HEK293 (cell line): Measurements from ENCODE around the gene MAGEB17.
"Not testable (repeated sequence)": the region's sequence is repeated elsewhere in the genome, so short reads cannot be mapped to it uniquely, and the experiment has no call there.

Source experiments
- CTCF ChIA-PET: fragments of 350-600 bp; formaldehyde crosslinking; extraction: SDS; loops from one replicate; lab custom pipeline; 2021; ENCODE audit warnings: antibody characterized with exemption; lab: Yijun Ruan, JAX
- POLR2A ChIA-PET: fragments of 300-600 bp; formaldehyde crosslinking; extraction: SDS; loops from one replicate; lab custom pipeline; 2020; ENCODE audit warnings: antibody characterized with exemption, inconsistent platforms; lab: Yijun Ruan, JAX
- H3K27ac ChIP-seq: fragments of 200-500 bp; sonication (Bioruptor generic); 2 replicates; pipeline ENCODE4 v1.5.1; 2014; ENCODE audit warnings: low read depth, low read length, control low read depth, inconsistent platforms; ENCODE audit errors: extremely low read depth
- H3K36me3 ChIP-seq, 2 experiments: fragments of 200-500 bp in 1 of 2; sonication (Bioruptor generic) in 1 of 2; 1 replicate in 1 of 2; 2 replicates in 1 of 2; pipeline ENCODE4 v1.5.1; 2014 to 2017; ENCODE audit warnings: inconsistent platforms in 2 of 2, low read length in 2 of 2; ENCODE audit not compliant: control insufficient read depth in 2 of 2, insufficient read depth in 1 of 2
- H3K4me1 ChIP-seq: fragments of 200-500 bp; sonication (Bioruptor generic); 2 replicates; pipeline ENCODE4 v1.5.1; 2014; ENCODE audit warnings: mild to moderate bottlenecking, low read length, inconsistent platforms; ENCODE audit not compliant: control insufficient read depth, insufficient read depth
- H3K4me3 ChIP-seq: 2 replicates; pipeline ENCODE4 v1.5.1; 2011; ENCODE audit warnings: low read depth, mild to moderate bottlenecking, control low read depth, low read length, moderate library complexity
- H3K9me3 ChIP-seq: fragments of 200-500 bp; sonication (Bioruptor generic); 2 replicates; pipeline ENCODE4 v1.5.1; 2014; ENCODE audit warnings: low read depth, low read length, inconsistent platforms; ENCODE audit not compliant: control insufficient read depth, insufficient read depth
- EGR2 ChIP-seq: fragments of 450-650 bp; formaldehyde crosslinking; IDR thresholded peaks from 2 replicates; pipeline ENCODE4 v1.5.1; 2016; ENCODE audit warnings: low read depth, missing biosample characterization, missing genetic modification characterization
- GFI1B ChIP-seq: fragments of 450-650 bp; formaldehyde crosslinking; IDR thresholded peaks from 2 replicates; pipeline ENCODE4 v1.5.1; 2016; ENCODE audit warnings: missing biosample characterization, missing genetic modification characterization
- GLI4 ChIP-seq: fragments of 450-650 bp; formaldehyde crosslinking; IDR thresholded peaks from 2 replicates; pipeline ENCODE4 v1.5.1; 2016; ENCODE audit warnings: missing biosample characterization, missing genetic modification characterization
- GLIS2 ChIP-seq: fragments of 450-650 bp; formaldehyde crosslinking; IDR thresholded peaks from 2 replicates; pipeline ENCODE4 v1.5.1; 2016; ENCODE audit warnings: missing biosample characterization, missing genetic modification characterization
- KLF16 ChIP-seq: fragments of 450-650 bp; formaldehyde crosslinking; IDR thresholded peaks from 2 replicates; pipeline ENCODE4 v1.5.1; 2017; ENCODE audit warnings: missing biosample characterization, missing genetic modification characterization
- KLF8 ChIP-seq: fragments of 450-650 bp; formaldehyde crosslinking; IDR thresholded peaks from 2 replicates; pipeline ENCODE4 v1.5.1; 2016; ENCODE audit warnings: missing biosample characterization, missing genetic modification characterization
- OVOL3 ChIP-seq: fragments of 450-650 bp; formaldehyde crosslinking; IDR thresholded peaks from 2 replicates; pipeline ENCODE4 v1.5.1; 2016; ENCODE audit warnings: missing biosample characterization, missing genetic modification characterization
- SCRT1 ChIP-seq: fragments of 450-650 bp; formaldehyde crosslinking; IDR thresholded peaks from 2 replicates; pipeline ENCODE4 v1.5.1; 2016; ENCODE audit warnings: missing biosample characterization, missing genetic modification characterization, borderline replicate concordance
- TRIM28 ChIP-seq: IDR thresholded peaks from 2 replicates; pipeline ENCODE4 v1.6.1; 2011; ENCODE audit warnings: low read length, control low read depth, borderline replicate concordance
- YY2 ChIP-seq: fragments of 450-650 bp; formaldehyde crosslinking; IDR thresholded peaks from 2 replicates; pipeline ENCODE4 v1.5.1; 2016; ENCODE audit warnings: missing biosample characterization, missing genetic modification characterization
- ZNF16 ChIP-seq: fragments of 450-650 bp; formaldehyde crosslinking; IDR thresholded peaks from 2 replicates; pipeline ENCODE4 v1.5.1; 2016; ENCODE audit warnings: low read depth, missing biosample characterization, missing genetic modification characterization
- ZNF174 ChIP-seq: fragments of 450-650 bp; formaldehyde crosslinking; IDR thresholded peaks from 2 replicates; pipeline ENCODE4 v1.5.0; 2017; ENCODE audit warnings: missing biosample characterization, mild to moderate bottlenecking, missing genetic modification characterization
- ZNF184 ChIP-seq: fragments of 450-650 bp; IDR thresholded peaks from 2 replicates; pipeline ENCODE4 v1.5.1; 2018; ENCODE audit warnings: missing biosample characterization, mild to moderate bottlenecking, missing genetic modification characterization
- ZNF223 ChIP-seq: fragments of 450-650 bp; formaldehyde crosslinking; IDR thresholded peaks from 2 replicates; pipeline ENCODE4 v1.5.1; 2016; ENCODE audit warnings: missing biosample characterization, missing genetic modification characterization
- ZNF239 ChIP-seq: fragments of 450-650 bp; formaldehyde crosslinking; IDR thresholded peaks from 2 replicates; pipeline ENCODE4 v1.5.1; 2016; ENCODE audit warnings: missing biosample characterization, missing genetic modification characterization
- ZNF354C ChIP-seq: fragments of 450-650 bp; formaldehyde crosslinking; IDR thresholded peaks from 2 replicates; pipeline ENCODE4 v1.5.1; 2016; ENCODE audit warnings: missing biosample characterization, missing genetic modification characterization, low read depth, borderline replicate concordance
- ZNF423 ChIP-seq: fragments of 450-650 bp; formaldehyde crosslinking; IDR thresholded peaks from 2 replicates; pipeline ENCODE4 v1.5.1; 2016; ENCODE audit warnings: missing biosample characterization, missing genetic modification characterization
- ZNF626 ChIP-seq: fragments of 450-650 bp; sonication (Bioruptor Pico); formaldehyde crosslinking; IDR thresholded peaks from 2 replicates; pipeline ENCODE4 v1.5.1; 2018; ENCODE audit warnings: missing biosample characterization, missing genetic modification characterization, inconsistent platforms
- ZNF670 ChIP-seq: fragments of 450-650 bp; formaldehyde crosslinking; IDR thresholded peaks from 2 replicates; pipeline ENCODE4 v1.5.1; 2016; ENCODE audit warnings: missing biosample characterization, missing genetic modification characterization, low read depth
- ZNF707 ChIP-seq: fragments of 450-650 bp; formaldehyde crosslinking; IDR thresholded peaks from 2 replicates; pipeline ENCODE4 v1.5.1; 2016; ENCODE audit warnings: missing biosample characterization, missing genetic modification characterization
- ZNF830 ChIP-seq: fragments of 450-650 bp; IDR thresholded peaks from 2 replicates; pipeline ENCODE4 v1.5.0; 2018; ENCODE audit warnings: missing biosample characterization, missing genetic modification characterization, low read depth, mild to moderate bottlenecking, moderate library complexity
- ZXDB ChIP-seq: fragments of 450-650 bp; formaldehyde crosslinking; IDR thresholded peaks from 2 replicates; pipeline ENCODE4 v1.5.1; 2016; ENCODE audit warnings: missing biosample characterization, missing genetic modification characterization
- TF ChIP-seq, protein P1 (sequence below): fragments of 450-650 bp; formaldehyde crosslinking; IDR thresholded peaks from 2 replicates; pipeline ENCODE4 v1.5.1; 2016; ENCODE audit warnings: missing biosample characterization, missing genetic modification characterization
- TF ChIP-seq, protein P2 (sequence below): IDR thresholded peaks from 2 replicates; pipeline ENCODE4 v1.6.1; 2011; ENCODE audit warnings: mild to moderate bottlenecking, low read depth, low read length, borderline replicate concordance
- TF ChIP-seq, protein P3 (sequence below): fragments of 450-650 bp; formaldehyde crosslinking; IDR thresholded peaks from 2 replicates; pipeline ENCODE4 v1.5.1; 2016; ENCODE audit warnings: missing biosample characterization, missing genetic modification characterization, low read depth
- TF ChIP-seq, protein P4 (sequence below): fragments of 450-650 bp; formaldehyde crosslinking; IDR thresholded peaks from 2 replicates; pipeline ENCODE4 v1.5.1; 2016; ENCODE audit warnings: missing biosample characterization, missing genetic modification characterization

Gene MAGEB17

DNA sequence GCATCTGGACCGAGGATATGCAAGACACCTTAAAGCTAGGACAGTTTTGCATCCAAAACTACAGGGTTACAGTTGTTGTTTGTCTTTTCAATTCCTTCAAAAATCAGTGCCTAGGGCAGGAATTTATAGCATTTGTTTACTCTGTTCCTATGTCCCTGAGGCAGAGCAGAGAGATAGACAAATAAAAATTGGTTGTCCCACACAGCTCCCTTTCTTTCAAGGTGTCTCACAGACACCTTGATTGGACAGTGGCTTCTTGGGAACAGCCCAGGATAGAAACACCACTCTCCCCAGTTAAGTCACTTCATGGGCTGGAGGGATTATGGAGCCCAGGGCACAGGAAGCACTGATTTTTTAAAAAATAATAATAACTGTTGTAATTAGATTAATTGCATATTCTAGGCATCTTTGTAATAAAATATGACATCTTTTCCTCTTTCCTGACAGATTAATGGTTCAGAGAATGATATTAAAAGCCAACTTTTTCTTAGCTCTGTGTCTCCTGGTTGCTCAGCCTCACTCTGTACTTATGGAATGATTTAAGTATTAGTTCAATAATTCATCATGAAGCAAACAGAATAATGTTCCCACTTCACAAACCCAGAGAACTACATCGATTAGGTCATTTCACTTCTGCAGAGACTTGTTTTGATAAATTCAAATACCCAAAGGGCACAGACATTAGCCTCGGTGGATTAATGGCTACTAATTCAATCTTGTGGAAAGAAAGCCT lies 8.2 kb downstream of the MAGEB17 start (continued):
- TF ChIP-seq KLF16 (tag by site-specific recombination): no peak
- no peak for TF ChIP-seq ZXDB
- TF ChIP-seq, protein P1, sequence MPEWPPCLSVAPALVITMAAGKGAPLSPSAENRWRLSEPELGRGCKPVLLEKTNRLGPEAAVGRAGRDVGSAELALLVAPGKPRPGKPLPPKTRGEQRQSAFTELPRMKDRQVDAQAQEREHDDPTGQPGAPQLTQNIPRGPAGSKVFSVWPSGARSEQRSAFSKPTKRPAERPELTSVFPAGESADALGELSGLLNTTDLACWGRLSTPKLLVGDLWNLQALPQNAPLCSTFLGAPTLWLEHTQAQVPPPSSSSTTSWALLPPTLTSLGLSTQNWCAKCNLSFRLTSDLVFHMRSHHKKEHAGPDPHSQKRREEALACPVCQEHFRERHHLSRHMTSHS (tag by site-specific recombination): no peak
- no peak for TF ChIP-seq ZNF16 (tag by site-specific recombination)

DNA sequence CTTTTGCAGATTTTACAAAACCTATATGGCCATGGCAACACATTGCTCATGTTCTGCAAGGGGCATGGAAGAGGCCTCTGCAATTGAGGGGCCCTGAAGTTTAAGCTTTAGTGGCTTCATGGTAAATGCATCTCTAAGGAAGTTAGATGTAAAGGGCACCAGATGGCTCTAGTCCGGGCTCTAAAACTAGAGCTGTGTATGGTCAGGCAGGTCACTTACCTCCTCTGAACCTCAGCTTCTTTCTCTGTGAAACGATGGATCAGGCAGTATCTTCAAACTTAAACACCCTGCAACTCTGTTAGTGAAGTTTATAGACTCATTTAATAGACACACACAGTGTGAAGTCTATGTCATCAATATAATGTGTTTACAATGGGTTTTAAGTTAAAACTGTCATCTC lies 10.0 kb downstream of the MAGEB17 start:
- H3K4me1 ChIP-seq: no peaks in the 10 kb centered on the region
- TF ChIP-seq ZNF626 (no peak), ZNF707 (no peak), GLI4 (tag by site-specific recombination) (no peak), KLF8 (tag by site-specific recombination) (no peak), SCRT1 (tag by site-specific recombination) (no peak), ZNF184 (tag by site-specific recombination) (no peak), OVOL3 (no peak), ZNF354C (tag by site-specific recombination) (no peak), ZNF223 (tag by site-specific recombination) (no peak), ZNF239 (no peak), ZNF174 (tag by site-specific recombination) (no peak), YY2 (tag by site-specific recombination) (no peak), GFI1B (no peak), ZNF670 (tag by site-specific recombination) (no peak)
- TF ChIP-seq, protein P2, sequence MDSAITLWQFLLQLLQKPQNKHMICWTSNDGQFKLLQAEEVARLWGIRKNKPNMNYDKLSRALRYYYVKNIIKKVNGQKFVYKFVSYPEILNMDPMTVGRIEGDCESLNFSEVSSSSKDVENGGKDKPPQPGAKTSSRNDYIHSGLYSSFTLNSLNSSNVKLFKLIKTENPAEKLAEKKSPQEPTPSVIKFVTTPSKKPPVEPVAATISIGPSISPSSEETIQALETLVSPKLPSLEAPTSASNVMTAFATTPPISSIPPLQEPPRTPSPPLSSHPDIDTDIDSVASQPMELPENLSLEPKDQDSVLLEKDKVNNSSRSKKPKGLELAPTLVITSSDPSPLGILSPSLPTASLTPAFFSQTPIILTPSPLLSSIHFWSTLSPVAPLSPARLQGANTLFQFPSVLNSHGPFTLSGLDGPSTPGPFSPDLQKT: no peak
- TF ChIP-seq, all 188 proteins: peak for 0
- CTCF ChIA-PET: interaction anchor here (0.5 kb wide), 1 partner anchor 518 kb away, joined by 4 read pairs; no protein-coding TSS in a partner anchor
- no peak overlapping the region for H3K4me3 ChIP-seq
- no peak overlapping the region for H3K27ac ChIP-seq
- POLR2A ChIA-PET: no interaction called here
- H3K36me3 ChIP-seq: no peaks in the 10 kb centered on the region
- no peaks in the 10 kb centered on the region for H3K9me3 ChIP-seq

DNA sequence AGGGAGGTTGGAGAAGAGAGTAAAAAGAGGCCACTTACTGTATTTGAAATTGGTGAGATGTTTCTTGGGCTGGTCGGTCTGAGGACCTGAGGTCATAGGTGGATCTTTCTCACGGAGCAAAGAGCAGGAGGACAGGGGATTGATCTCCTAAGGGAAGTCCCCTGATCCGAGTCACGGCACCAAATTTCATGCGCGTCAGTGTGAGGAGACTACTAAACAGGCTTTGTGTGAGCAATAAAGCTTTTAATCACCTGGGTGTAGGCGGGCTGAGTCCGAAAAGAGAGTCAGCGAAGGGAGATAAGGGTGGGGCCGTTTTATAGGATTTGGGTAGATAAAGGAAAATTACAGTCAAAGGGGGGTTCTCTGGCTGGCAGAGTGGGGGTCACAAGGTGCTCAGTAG lies 16.6 kb downstream of the MAGEB17 start:
- not testable (repeated sequence) for H3K27ac ChIP-seq

DNA sequence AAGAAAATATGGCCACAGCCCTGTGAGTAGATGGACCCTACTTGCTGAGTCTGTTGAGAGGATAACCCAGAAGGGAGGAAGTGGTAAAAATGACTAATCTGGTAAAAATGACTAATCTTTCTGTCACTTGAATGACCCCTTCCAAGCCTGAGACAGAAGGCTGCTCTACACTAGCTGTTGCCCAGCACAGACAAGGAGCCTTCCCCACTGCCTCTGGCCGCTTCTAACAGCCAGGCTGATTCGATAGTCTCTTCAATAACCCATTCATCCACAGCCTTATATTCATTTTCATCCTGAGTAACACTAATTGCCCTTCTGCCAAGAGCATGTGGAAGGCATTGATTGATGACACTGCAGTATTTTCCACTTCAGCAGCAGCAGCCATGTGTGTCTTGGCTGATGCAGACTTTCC lies 18.4 kb downstream of the MAGEB17 start:
- no peaks in the 10 kb centered on the region for H3K9me3 ChIP-seq
- no peak overlapping the region for H3K4me3 ChIP-seq
- ChIA-PET CTCF (no interaction called here), POLR2A (no interaction called here)
- no peaks in the 10 kb centered on the region for H3K36me3 ChIP-seq
- H3K27ac ChIP-seq: no peak overlapping the region
- no peaks in the 10 kb centered on the region for H3K4me1 ChIP-seq
- TF ChIP-seq TRIM28: no peak
- TF ChIP-seq ZNF423 (tag by site-specific recombination): no peak
- TF ChIP-seq, protein P3, sequence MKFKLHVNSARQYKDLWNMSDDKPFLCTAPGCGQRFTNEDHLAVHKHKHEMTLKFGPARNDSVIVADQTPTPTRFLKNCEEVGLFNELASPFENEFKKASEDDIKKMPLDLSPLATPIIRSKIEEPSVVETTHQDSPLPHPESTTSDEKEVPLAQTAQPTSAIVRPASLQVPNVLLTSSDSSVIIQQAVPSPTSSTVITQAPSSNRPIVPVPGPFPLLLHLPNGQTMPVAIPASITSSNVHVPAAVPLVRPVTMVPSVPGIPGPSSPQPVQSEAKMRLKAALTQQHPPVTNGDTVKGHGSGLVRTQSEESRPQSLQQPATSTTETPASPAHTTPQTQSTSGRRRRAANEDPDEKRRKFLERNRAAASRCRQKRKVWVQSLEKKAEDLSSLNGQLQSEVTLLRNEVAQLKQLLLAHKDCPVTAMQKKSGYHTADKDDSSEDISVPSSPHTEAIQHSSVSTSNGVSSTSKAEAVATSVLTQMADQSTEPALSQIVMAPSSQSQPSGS (tag by site-specific recombination): no peak
- no peak for TF ChIP-seq ZNF830 (tag by site-specific recombination)
- TF ChIP-seq EGR2 (tag by site-specific recombination): no peak
- TF ChIP-seq, protein P4, sequence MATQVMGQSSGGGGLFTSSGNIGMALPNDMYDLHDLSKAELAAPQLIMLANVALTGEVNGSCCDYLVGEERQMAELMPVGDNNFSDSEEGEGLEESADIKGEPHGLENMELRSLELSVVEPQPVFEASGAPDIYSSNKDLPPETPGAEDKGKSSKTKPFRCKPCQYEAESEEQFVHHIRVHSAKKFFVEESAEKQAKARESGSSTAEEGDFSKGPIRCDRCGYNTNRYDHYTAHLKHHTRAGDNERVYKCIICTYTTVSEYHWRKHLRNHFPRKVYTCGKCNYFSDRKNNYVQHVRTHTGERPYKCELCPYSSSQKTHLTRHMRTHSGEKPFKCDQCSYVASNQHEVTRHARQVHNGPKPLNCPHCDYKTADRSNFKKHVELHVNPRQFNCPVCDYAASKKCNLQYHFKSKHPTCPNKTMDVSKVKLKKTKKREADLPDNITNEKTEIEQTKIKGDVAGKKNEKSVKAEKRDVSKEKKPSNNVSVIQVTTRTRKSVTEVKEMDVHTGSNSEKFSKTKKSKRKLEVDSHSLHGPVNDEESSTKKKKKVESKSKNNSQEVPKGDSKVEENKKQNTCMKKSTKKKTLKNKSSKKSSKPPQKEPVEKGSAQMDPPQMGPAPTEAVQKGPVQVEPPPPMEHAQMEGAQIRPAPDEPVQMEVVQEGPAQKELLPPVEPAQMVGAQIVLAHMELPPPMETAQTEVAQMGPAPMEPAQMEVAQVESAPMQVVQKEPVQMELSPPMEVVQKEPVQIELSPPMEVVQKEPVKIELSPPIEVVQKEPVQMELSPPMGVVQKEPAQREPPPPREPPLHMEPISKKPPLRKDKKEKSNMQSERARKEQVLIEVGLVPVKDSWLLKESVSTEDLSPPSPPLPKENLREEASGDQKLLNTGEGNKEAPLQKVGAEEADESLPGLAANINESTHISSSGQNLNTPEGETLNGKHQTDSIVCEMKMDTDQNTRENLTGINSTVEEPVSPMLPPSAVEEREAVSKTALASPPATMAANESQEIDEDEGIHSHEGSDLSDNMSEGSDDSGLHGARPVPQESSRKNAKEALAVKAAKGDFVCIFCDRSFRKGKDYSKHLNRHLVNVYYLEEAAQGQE: no peak
- no peak for TF ChIP-seq ZNF174 (tag by site-specific recombination)
- no peak for TF ChIP-seq GLIS2

More for the DNA sequence above, 16.6 kb downstream of the MAGEB17 start:
- CTCF ChIA-PET: interaction anchor here (0.6 kb wide), 1 partner anchor 1639 kb away, joined by 3 read pairs; no protein-coding TSS in a partner anchor
- H3K4me1 ChIP-seq, POLR2A ChIA-PET, H3K4me3 ChIP-seq, H3K9me3 ChIP-seq, H3K36me3 ChIP-seq: not testable (repeated sequence)
